T-helper 1 cell treated with Interleukin-12 subunit alpha and Interleukin-12 subunit beta and Interleukin-4 antibody, amounts not matched to agents 30 μg/mL and 1 μg/mL, for 36 hours (primary cell): Measurements from ENCODE around the gene UNC5C.

Experiments
- H3K27ac Mint-ChIP-seq: one replicate; pipeline ENCODE4 v1.8.0; 2021; ENCODE audit warnings: mild to moderate bottlenecking, mixed read lengths
- H3K27me3 Mint-ChIP-seq: one replicate; pipeline ENCODE4 v1.8.0; 2021; ENCODE audit warnings: low read depth, mixed read lengths
- H3K36me3 Mint-ChIP-seq: one replicate; pipeline ENCODE4 v1.8.0; 2021; ENCODE audit warnings: low read depth, mixed read lengths
- H3K4me1 Mint-ChIP-seq: one replicate; pipeline ENCODE4 v1.8.0; 2021; ENCODE audit warnings: low read depth, mixed read lengths
- H3K4me3 Mint-ChIP-seq: one replicate; pipeline ENCODE4 v1.8.0; 2021; ENCODE audit warnings: mild to moderate bottlenecking, moderate library complexity, mixed read lengths
- H3K9me3 Mint-ChIP-seq: one replicate; pipeline ENCODE4 v1.8.0; 2021; ENCODE audit warnings: mixed read lengths

UNC5C gene

GRCh38 chr4:95516528-95517017 lies 32.2 kb downstream of the UNC5C start:
- H3K27ac Mint-ChIP-seq, result no peak overlapping the region
- H3K36me3 Mint-ChIP-seq, result no peaks in the 10 kb centered on the region
- H3K4me3 Mint-ChIP-seq, result no peak overlapping the region
- H3K9me3 Mint-ChIP-seq, result no peaks in the 10 kb centered on the region
- no peaks in the 10 kb centered on the region for H3K27me3 Mint-ChIP-seq
- H3K4me1 Mint-ChIP-seq, result no peaks in the 10 kb centered on the region

GRCh38 chr4:95515589-95515988 lies 33.2 kb downstream of the UNC5C start:
- no peaks in the 10 kb centered on the region for H3K36me3 Mint-ChIP-seq
- H3K4me3 Mint-ChIP-seq, result no peak overlapping the region
- H3K27me3 Mint-ChIP-seq, result no peaks in the 10 kb centered on the region
- H3K27ac Mint-ChIP-seq, result no peak overlapping the region
- no peaks in the 10 kb centered on the region for H3K4me1 Mint-ChIP-seq
- H3K9me3 Mint-ChIP-seq, result no peaks in the 10 kb centered on the region

- no peaks in the 10 kb centered on the region for H3K27me3 Mint-ChIP-seq
- no peaks in the 10 kb centered on the region for H3K9me3 Mint-ChIP-seq
- no peak overlapping the region for H3K27ac Mint-ChIP-seq
- no peaks in the 10 kb centered on the region for H3K36me3 Mint-ChIP-seq
- no peaks in the 10 kb centered on the region for H3K4me1 Mint-ChIP-seq
- H3K4me3 Mint-ChIP-seq, result no peak overlapping the region
Measured at GRCh38 chr4:95513022-95513421, 35.8 kb downstream of the UNC5C start.

GRCh38 chr4:95511477-95511876 lies 37.3 kb downstream of the UNC5C start:
- Mint-ChIP-seq H3K4me3 (no peak overlapping the region), H3K27ac (no peak overlapping the region), H3K36me3 (no peaks in the 10 kb centered on the region), H3K4me1 (no peaks in the 10 kb centered on the region), H3K9me3 (no peaks in the 10 kb centered on the region), H3K27me3 (no peaks in the 10 kb centered on the region)

- Mint-ChIP-seq H3K9me3 (no peaks in the 10 kb centered on the region), H3K36me3 (no peaks in the 10 kb centered on the region), H3K27me3 (no peaks in the 10 kb centered on the region), H3K4me3 (no peak overlapping the region), H3K4me1 (no peaks in the 10 kb centered on the region), H3K27ac (no peak overlapping the region)
Measured at GRCh38 chr4:95510877-95511276, 37.9 kb downstream of the UNC5C start.

- H3K27me3 Mint-ChIP-seq, result no peaks in the 10 kb centered on the region
- H3K36me3 Mint-ChIP-seq, result no peaks in the 10 kb centered on the region
- no peaks in the 10 kb centered on the region for H3K4me1 Mint-ChIP-seq
- no peak overlapping the region for H3K4me3 Mint-ChIP-seq
- H3K27ac Mint-ChIP-seq, result no peak overlapping the region
- H3K9me3 Mint-ChIP-seq, result no peaks in the 10 kb centered on the region
Measured at GRCh38 chr4:95510145-95510544, 38.6 kb downstream of the UNC5C start.

GRCh38 chr4:95508421-95508820 lies 40.4 kb downstream of the UNC5C start:
- H3K36me3 Mint-ChIP-seq, result no peaks in the 10 kb centered on the region
- no peak overlapping the region for H3K27ac Mint-ChIP-seq
- H3K9me3 Mint-ChIP-seq, result no peaks in the 10 kb centered on the region
- H3K27me3 Mint-ChIP-seq, result no peaks in the 10 kb centered on the region
- no peaks in the 10 kb centered on the region for H3K4me1 Mint-ChIP-seq
- H3K4me3 Mint-ChIP-seq, result no peak overlapping the region

GRCh38 chr4:95507561-95507960 lies 41.2 kb downstream of the UNC5C start:
- H3K4me1 Mint-ChIP-seq, result no peaks in the 10 kb centered on the region
- H3K36me3 Mint-ChIP-seq, result no peaks in the 10 kb centered on the region
- no peak overlapping the region for H3K4me3 Mint-ChIP-seq
- H3K27ac Mint-ChIP-seq, result no peak overlapping the region
- no peaks in the 10 kb centered on the region for H3K27me3 Mint-ChIP-seq
- no peaks in the 10 kb centered on the region for H3K9me3 Mint-ChIP-seq

- Mint-ChIP-seq H3K27ac (no peak overlapping the region), H3K4me1 (no peaks in the 10 kb centered on the region), H3K36me3 (no peaks in the 10 kb centered on the region), H3K27me3 (no peaks in the 10 kb centered on the region), H3K4me3 (no peak overlapping the region), H3K9me3 (no peaks in the 10 kb centered on the region)
Measured at GRCh38 chr4:95507147-95507546, 41.6 kb downstream of the UNC5C start.

- no peak overlapping the region for H3K4me3 Mint-ChIP-seq
- no peaks in the 10 kb centered on the region for H3K36me3 Mint-ChIP-seq
- no peak overlapping the region for H3K27ac Mint-ChIP-seq
- H3K4me1 Mint-ChIP-seq, result no peaks in the 10 kb centered on the region
- H3K9me3 Mint-ChIP-seq, result no peaks in the 10 kb centered on the region
- H3K27me3 Mint-ChIP-seq, result no peaks in the 10 kb centered on the region
Measured at GRCh38 chr4:95506264-95506663, 42.5 kb downstream of the UNC5C start.

- Mint-ChIP-seq H3K9me3 (no peaks in the 10 kb centered on the region), H3K27ac (no peak overlapping the region), H3K36me3 (no peaks in the 10 kb centered on the region), H3K27me3 (no peaks in the 10 kb centered on the region), H3K4me1 (no peaks in the 10 kb centered on the region), H3K4me3 (no peak overlapping the region)
Measured at GRCh38 chr4:95505799-95506198, 43.0 kb downstream of the UNC5C start.

- no peak overlapping the region for H3K27ac Mint-ChIP-seq
- no peaks in the 10 kb centered on the region for H3K4me1 Mint-ChIP-seq
- H3K9me3 Mint-ChIP-seq, result no peaks in the 10 kb centered on the region
- H3K4me3 Mint-ChIP-seq, result no peak overlapping the region
- no peaks in the 10 kb centered on the region for H3K27me3 Mint-ChIP-seq
- H3K36me3 Mint-ChIP-seq, result no peaks in the 10 kb centered on the region
Measured at GRCh38 chr4:95505151-95505550, 43.6 kb downstream of the UNC5C start.

- H3K4me3 Mint-ChIP-seq, result no peak overlapping the region
- no peaks in the 10 kb centered on the region for H3K36me3 Mint-ChIP-seq
- no peaks in the 10 kb centered on the region for H3K4me1 Mint-ChIP-seq
- no peak overlapping the region for H3K27ac Mint-ChIP-seq
- no peaks in the 10 kb centered on the region for H3K9me3 Mint-ChIP-seq
- no peaks in the 10 kb centered on the region for H3K27me3 Mint-ChIP-seq
Measured at GRCh38 chr4:95504501-95504900, 44.3 kb downstream of the UNC5C start.

- Mint-ChIP-seq H3K4me3 (no peak overlapping the region), H3K27ac (no peak overlapping the region), H3K27me3 (no peaks in the 10 kb centered on the region), H3K9me3 (no peaks in the 10 kb centered on the region), H3K4me1 (no peaks in the 10 kb centered on the region), H3K36me3 (no peaks in the 10 kb centered on the region)
Measured at GRCh38 chr4:95500361-95500760, 48.4 kb downstream of the UNC5C start.

GRCh38 chr4:95499291-95499696 lies 49.5 kb downstream of the UNC5C start:
- no peaks in the 10 kb centered on the region for H3K36me3 Mint-ChIP-seq
- H3K9me3 Mint-ChIP-seq, result no peaks in the 10 kb centered on the region
- H3K27ac Mint-ChIP-seq, result no peak overlapping the region
- no peaks in the 10 kb centered on the region for H3K27me3 Mint-ChIP-seq
- H3K4me3 Mint-ChIP-seq, result no peak overlapping the region
- H3K4me1 Mint-ChIP-seq, result no peaks in the 10 kb centered on the region

- H3K27ac Mint-ChIP-seq, result no peak overlapping the region
Measured at GRCh38 chr4:95494186-95494585, 54.6 kb downstream of the UNC5C start.

More at GRCh38 chr4:95494186-95494585, 54.6 kb downstream of the UNC5C start:
- H3K4me3 Mint-ChIP-seq, result no peak overlapping the region
- no peaks in the 10 kb centered on the region for H3K36me3 Mint-ChIP-seq
- H3K9me3 Mint-ChIP-seq, result no peaks in the 10 kb centered on the region
- H3K27me3 Mint-ChIP-seq, result no peaks in the 10 kb centered on the region
- H3K4me1 Mint-ChIP-seq, result no peaks in the 10 kb centered on the region
